Measurements from ENCODE around the gene ORM2.

- TF ChIP-seq CTCF (conservative IDR thresholded peaks at IDR 0.05; ENCODE audit: low read depth, low read length) (no peak), RCOR1 (IDR thresholded peaks at IDR 0.05; ENCODE audit: insufficient replicate concordance, low read length) (no peak), MAFK (IDR thresholded peaks at IDR 0.05; ENCODE audit: low read depth, low read length) (no peak), POLR2A (IDR thresholded peaks at IDR 0.05; ENCODE audit: low read depth, low read length) (no peak), MXI1 (IDR thresholded peaks at IDR 0.05; ENCODE audit: borderline replicate concordance, low read depth, low read length) (no peak)
Observed at GRCh38 chr9:114307899-114308267, 21.8 kb upstream of the ORM2 start.

Data from IMR-90 (cell line).